Endothelial cell (in vitro differentiated cells): ENCODE results near the gene BRF1. TPM values are rescaled to one million over a fixed set of nuclear protein-coding genes. Genes with fewer than 3 reads are reported as not detected.

Experiments used
- DNase-seq: peaks from one replicate; pipeline ENCODE4 v3.0.0; 2021; ENCODE audit warnings: low spot score
- H3K27ac Mint-ChIP-seq: one replicate; pipeline ENCODE4 v1.8.0; 2021; ENCODE audit warnings: mixed read lengths, inconsistent platforms; ENCODE audit not compliant: unreplicated experiment
- H3K27me3 Mint-ChIP-seq: one replicate; pipeline ENCODE4 v1.8.0; 2021; ENCODE audit warnings: mild to moderate bottlenecking, moderate library complexity, mixed read lengths, inconsistent platforms; ENCODE audit not compliant: unreplicated experiment
- H3K36me3 Mint-ChIP-seq: one replicate; pipeline ENCODE4 v1.8.0; 2021; ENCODE audit warnings: mild to moderate bottlenecking, low read depth, mixed read lengths, inconsistent platforms; ENCODE audit not compliant: unreplicated experiment
- H3K4me1 Mint-ChIP-seq: one replicate; pipeline ENCODE4 v1.8.0; 2021; ENCODE audit warnings: mild to moderate bottlenecking, mixed read lengths, inconsistent platforms; ENCODE audit not compliant: unreplicated experiment
- H3K4me3 Mint-ChIP-seq: one replicate; pipeline ENCODE4 v1.8.0; 2021; ENCODE audit warnings: mild to moderate bottlenecking, mixed read lengths, inconsistent platforms; ENCODE audit not compliant: unreplicated experiment
- H3K9me3 Mint-ChIP-seq: one replicate; pipeline ENCODE4 v1.8.0; 2021; ENCODE audit warnings: mixed read lengths, inconsistent platforms; ENCODE audit not compliant: unreplicated experiment
- CTCF ChIP-seq: fragments of 200-600 bp; sonication (generic); IDR thresholded peaks from one replicate; pipeline ENCODE4 v1.5.0; 2021; ENCODE audit warnings: antibody characterized with exemption; ENCODE audit not compliant: unreplicated experiment
- total RNA-seq: library from RNA; stranded (reverse); fragmentation: NEBNext Ultra II Directional; extraction: Animal tissue kit (Norgen Biotek cat#: 25700); gene quantifications from one replicate; pipeline ENCODE4 v1.2.1, GENCODE V29; 2021; ENCODE audit not compliant: unreplicated experiment

Gene BRF1
- total RNA-seq, 1 donor from 2014 or later: 40.9 TPM

- no peak for DNase-seq
- H3K4me3 Mint-ChIP-seq: no peak overlapping the region
- peaks cover 28% of the 10 kb centered on the region for H3K27me3 Mint-ChIP-seq
- H3K27ac Mint-ChIP-seq: no peak overlapping the region
- peaks cover 6% of the 10 kb centered on the region for H3K36me3 Mint-ChIP-seq
- H3K9me3 Mint-ChIP-seq: no peaks in the 10 kb centered on the region
- TF ChIP-seq CTCF: no peak
- peaks cover 44% of the 10 kb centered on the region for H3K4me1 Mint-ChIP-seq
Measured at GRCh38 chr14:105161964-105162668, 138.7 kb downstream of the BRF1 start.

GRCh38 chr14:105161309-105161708 lies 139.5 kb downstream of the BRF1 start:
- peaks cover 23% of the 10 kb centered on the region for H3K27me3 Mint-ChIP-seq
- no peaks in the 10 kb centered on the region for H3K9me3 Mint-ChIP-seq
- H3K4me3 Mint-ChIP-seq: no peak overlapping the region
- H3K27ac Mint-ChIP-seq: peak overlapping the region; percentile 48
- H3K36me3 Mint-ChIP-seq: no peaks in the 10 kb centered on the region
- no peak for DNase-seq
- peaks cover 38% of the 10 kb centered on the region for H3K4me1 Mint-ChIP-seq
- TF ChIP-seq CTCF: no peak

- Mint-ChIP-seq H3K4me1 (peaks cover 37% of the 10 kb centered on the region), H3K27me3 (peaks cover 24% of the 10 kb centered on the region), H3K36me3 (no peaks in the 10 kb centered on the region), H3K9me3 (no peaks in the 10 kb centered on the region), H3K4me3 (no peak overlapping the region), H3K27ac (peak overlapping the region; percentile 48)
- TF ChIP-seq CTCF: no peak
- DNase-seq: no peak
Measured at GRCh38 chr14:105160776-105161175, 140.0 kb downstream of the BRF1 start.

- Mint-ChIP-seq H3K4me1 (peaks cover 26% of the 10 kb centered on the region), H3K4me3 (no peak overlapping the region), H3K36me3 (no peaks in the 10 kb centered on the region), H3K27me3 (peaks cover 25% of the 10 kb centered on the region), H3K9me3 (no peaks in the 10 kb centered on the region), H3K27ac (no peak overlapping the region)
- DNase-seq: no peak
- TF ChIP-seq CTCF: no peak
Measured at GRCh38 chr14:105159344-105159743, 141.5 kb downstream of the BRF1 start.

Other genes with a start within 250 kb of the BRF1 start
- not detected for gene GPR132, start 235.6 kb downstream of the BRF1 start, total RNA-seq
- 280 TPM for gene JAG2, start 132.2 kb downstream of the BRF1 start, total RNA-seq
- gene NUDT14, start 119.7 kb downstream of the BRF1 start, total RNA-seq: 135 TPM
- 45.1 TPM for gene BTBD6, start 52.5 kb downstream of the BRF1 start, total RNA-seq
- gene PACS2, start 13.7 kb upstream of the BRF1 start, total RNA-seq: 113 TPM
- 1.1 TPM for gene TEX22, start 97.5 kb upstream of the BRF1 start, total RNA-seq
- 150 TPM for gene MTA1, start 118.8 kb upstream of the BRF1 start, total RNA-seq
- 67.4 TPM for gene CRIP2, start 173.8 kb upstream of the BRF1 start, total RNA-seq
- gene CRIP1, start 185.9 kb upstream of the BRF1 start, total RNA-seq: 2.5 TPM
- gene TEDC1, start 190.2 kb upstream of the BRF1 start, total RNA-seq: 11.5 TPM
- 1.6 TPM for gene TMEM121, start 225.6 kb upstream of the BRF1 start, total RNA-seq